Measurements from ENCODE around the gene GPR42. TPM values are rescaled to one million over a fixed set of nuclear protein-coding genes. Genes with fewer than 3 reads are reported as not detected.
A peak's percentile ranks its signal among the peaks of the same experiment; 100 is the strongest.

Gene GPR42
- total RNA-seq, 1 donor from 2014 or later = not detected

DNA sequence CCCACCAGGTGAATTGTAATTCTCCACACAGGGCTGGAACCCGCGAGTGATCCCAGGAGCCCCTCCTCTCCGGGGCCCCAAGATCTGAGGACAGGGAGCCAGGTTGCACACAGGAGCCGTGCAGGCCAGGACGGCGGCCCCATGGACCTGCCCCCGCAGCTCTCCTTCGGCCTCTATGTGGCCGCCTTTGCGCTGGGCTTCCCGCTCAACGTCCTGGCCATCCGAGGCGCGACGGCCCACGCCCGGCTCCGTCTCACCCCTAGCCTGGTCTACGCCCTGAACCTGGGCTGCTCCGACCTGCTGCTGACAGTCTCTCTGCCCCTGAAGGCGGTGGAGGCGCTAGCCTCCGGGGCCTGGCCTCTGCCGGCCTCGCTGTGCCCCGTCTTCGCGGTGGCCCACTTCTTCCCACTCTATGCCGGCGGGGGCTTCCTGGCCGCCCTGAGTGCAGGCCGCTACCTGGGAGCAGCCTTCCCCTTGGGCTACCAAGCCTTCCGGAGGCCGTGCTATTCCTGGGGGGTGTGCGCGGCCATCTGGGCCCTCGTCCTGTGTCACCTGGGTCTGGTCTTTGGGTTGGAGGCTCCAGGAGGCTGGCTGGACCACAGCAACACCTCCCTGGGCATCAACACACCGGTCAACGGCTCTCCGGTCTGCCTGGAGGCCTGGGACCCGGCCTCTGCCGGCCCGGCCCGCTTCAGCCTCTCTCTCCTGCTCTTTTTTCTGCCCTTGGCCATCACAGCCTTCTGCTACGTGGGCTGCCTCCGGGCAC, 19.3 kb upstream of the GPR42 start:
- peaks cover 47% of the 10 kb centered on the region for H3K27me3 Mint-ChIP-seq (ENCODE audit: low read depth)
- TF ChIP-seq, protein P1, sequence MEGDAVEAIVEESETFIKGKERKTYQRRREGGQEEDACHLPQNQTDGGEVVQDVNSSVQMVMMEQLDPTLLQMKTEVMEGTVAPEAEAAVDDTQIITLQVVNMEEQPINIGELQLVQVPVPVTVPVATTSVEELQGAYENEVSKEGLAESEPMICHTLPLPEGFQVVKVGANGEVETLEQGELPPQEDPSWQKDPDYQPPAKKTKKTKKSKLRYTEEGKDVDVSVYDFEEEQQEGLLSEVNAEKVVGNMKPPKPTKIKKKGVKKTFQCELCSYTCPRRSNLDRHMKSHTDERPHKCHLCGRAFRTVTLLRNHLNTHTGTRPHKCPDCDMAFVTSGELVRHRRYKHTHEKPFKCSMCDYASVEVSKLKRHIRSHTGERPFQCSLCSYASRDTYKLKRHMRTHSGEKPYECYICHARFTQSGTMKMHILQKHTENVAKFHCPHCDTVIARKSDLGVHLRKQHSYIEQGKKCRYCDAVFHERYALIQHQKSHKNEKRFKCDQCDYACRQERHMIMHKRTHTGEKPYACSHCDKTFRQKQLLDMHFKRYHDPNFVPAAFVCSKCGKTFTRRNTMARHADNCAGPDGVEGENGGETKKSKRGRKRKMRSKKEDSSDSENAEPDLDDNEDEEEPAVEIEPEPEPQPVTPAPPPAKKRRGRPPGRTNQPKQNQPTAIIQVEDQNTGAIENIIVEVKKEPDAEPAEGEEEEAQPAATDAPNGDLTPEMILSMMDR (IDR thresholded peaks at IDR 0.05) = no peak
- H3K4me3 Mint-ChIP-seq (ENCODE audit: unreplicated experiment) = no peak overlapping the region
- no peaks in the 10 kb centered on the region for H3K4me1 Mint-ChIP-seq (ENCODE audit: low read depth)
- no peaks in the 10 kb centered on the region for H3K9me3 Mint-ChIP-seq (ENCODE audit: low read depth)
- peak; percentile 79 for DNase-seq (ENCODE audit: low spot score)
- H3K27ac Mint-ChIP-seq (ENCODE audit: unreplicated experiment) = no peak overlapping the region
- H3K36me3 Mint-ChIP-seq (ENCODE audit: low read depth) = peaks cover 1% of the 10 kb centered on the region

DNA sequence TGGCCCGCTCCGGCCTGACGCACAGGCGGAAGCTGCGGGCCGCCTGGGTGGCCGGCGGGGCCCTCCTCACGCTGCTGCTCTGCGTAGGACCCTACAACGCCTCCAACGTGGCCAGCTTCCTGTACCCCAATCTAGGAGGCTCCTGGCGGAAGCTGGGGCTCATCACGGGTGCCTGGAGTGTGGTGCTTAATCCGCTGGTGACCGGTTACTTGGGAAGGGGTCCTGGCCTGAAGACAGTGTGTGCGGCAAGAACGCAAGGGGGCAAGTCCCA, 18.8 kb upstream of the GPR42 start:
- DNase-seq (ENCODE audit: low spot score) = no peak
- H3K36me3 Mint-ChIP-seq (ENCODE audit: low read depth) = peaks cover 1% of the 10 kb centered on the region
- H3K9me3 Mint-ChIP-seq (ENCODE audit: low read depth) = no peaks in the 10 kb centered on the region
- no peak overlapping the region for H3K27ac Mint-ChIP-seq (ENCODE audit: unreplicated experiment)
- peaks cover 44% of the 10 kb centered on the region for H3K27me3 Mint-ChIP-seq (ENCODE audit: low read depth)
- TF ChIP-seq, protein P1 (IDR thresholded peaks at IDR 0.05) = no peak
- no peaks in the 10 kb centered on the region for H3K4me1 Mint-ChIP-seq (ENCODE audit: low read depth)
- H3K4me3 Mint-ChIP-seq (ENCODE audit: unreplicated experiment) = no peak overlapping the region

DNA sequence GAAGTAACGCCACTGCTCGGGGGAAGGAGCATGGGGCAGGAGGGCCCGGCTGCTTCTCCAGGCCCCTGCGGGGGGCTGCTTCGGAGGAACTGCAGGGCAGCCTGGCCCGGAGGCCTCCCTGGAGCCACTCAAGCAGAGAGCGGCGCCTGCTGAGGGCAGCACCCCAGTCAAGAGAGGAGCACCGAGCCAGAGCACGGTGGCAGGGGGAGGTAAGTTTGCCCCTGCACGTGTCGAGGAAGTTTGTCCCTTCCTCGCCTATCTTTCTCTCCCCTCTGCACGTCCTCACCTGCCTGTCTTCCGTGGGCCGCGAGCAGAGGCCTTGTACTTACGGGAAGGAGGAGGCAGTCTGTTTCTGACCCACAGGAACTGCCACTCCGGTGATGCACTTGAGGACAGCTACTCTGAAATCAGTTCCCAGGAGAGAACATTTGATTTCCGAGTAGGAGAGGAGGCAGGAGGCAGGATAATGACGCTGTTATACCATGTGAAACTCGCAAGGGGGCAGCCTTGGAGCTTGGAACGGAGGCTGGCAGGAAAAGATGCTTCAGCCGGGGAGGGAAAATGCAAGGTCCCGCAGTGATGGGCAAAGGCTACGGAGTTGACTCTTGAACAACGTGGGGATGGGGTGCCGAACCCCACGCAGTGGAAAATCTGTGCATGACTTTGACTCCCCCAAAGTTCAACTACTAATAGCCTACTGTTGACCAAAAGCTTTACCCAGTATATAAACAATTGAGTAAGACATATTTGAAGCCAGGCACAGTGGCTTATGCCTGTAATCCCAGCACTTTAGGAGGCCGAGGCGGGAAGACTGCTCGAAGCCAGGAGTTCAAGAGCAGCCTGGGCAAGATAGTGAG, 18.2 kb upstream of the GPR42 start:
- DNase-seq (ENCODE audit: low spot score) = peak; percentile 76
- TF ChIP-seq, protein P1 (IDR thresholded peaks at IDR 0.05) = peak; percentile 88
- no peaks in the 10 kb centered on the region for H3K9me3 Mint-ChIP-seq (ENCODE audit: low read depth)
- no peak overlapping the region for H3K4me3 Mint-ChIP-seq (ENCODE audit: unreplicated experiment)
- H3K27ac Mint-ChIP-seq (ENCODE audit: unreplicated experiment) = no peak overlapping the region
- peaks cover 41% of the 10 kb centered on the region for H3K27me3 Mint-ChIP-seq (ENCODE audit: low read depth)
- peaks cover 1% of the 10 kb centered on the region for H3K36me3 Mint-ChIP-seq (ENCODE audit: low read depth)
- no peaks in the 10 kb centered on the region for H3K4me1 Mint-ChIP-seq (ENCODE audit: low read depth)

DNA sequence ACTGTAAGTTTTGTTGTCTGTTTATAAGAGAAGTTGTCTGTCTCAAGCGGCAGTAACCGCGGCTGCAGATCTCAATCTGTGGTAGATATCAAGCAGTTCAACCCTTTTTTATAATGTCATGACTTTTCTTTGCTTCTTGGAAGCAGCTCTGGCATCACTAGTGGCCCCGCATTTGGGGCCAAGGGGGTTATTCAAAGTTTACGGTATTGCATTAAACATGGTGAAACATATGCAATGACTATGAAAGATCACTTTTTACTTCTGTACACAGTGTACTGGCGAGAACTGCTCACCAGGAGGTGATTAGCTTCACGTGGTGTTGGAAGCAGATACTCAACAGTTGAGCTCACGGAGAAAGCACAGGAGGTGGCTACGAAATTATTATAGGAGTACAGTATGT, 17.2 kb upstream of the GPR42 start:
- Mint-ChIP-seq H3K27ac (ENCODE audit: unreplicated experiment) (no peak overlapping the region), H3K4me3 (ENCODE audit: unreplicated experiment) (no peak overlapping the region), H3K9me3 (ENCODE audit: low read depth) (no peaks in the 10 kb centered on the region), H3K36me3 (ENCODE audit: low read depth) (peaks cover 1% of the 10 kb centered on the region), H3K27me3 (ENCODE audit: low read depth) (peaks cover 37% of the 10 kb centered on the region), H3K4me1 (ENCODE audit: low read depth) (no peaks in the 10 kb centered on the region)
- peak; percentile 15 for DNase-seq (ENCODE audit: low spot score)
- TF ChIP-seq, protein P1 (IDR thresholded peaks at IDR 0.05) = no peak

DNA sequence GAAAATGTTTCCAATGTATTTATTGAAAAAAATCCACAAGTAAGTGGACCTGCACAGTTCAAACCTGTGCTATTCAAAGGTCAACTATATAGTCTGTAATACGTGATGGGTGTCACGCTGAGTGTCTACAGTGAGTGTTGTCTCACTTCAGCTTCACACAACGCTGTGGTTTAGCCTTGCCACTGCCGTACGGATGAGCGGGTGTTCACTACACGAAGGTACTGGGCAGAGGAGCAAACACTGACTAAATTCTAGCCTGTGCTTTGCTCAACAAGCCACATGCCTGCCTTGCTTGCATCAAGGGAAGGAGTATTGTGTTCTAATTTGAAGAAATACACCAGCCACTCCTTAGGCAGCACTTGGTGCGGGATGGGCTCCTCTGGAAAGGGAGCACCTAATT, 16.0 kb upstream of the GPR42 start:
- Mint-ChIP-seq H3K36me3 (ENCODE audit: low read depth) (no peaks in the 10 kb centered on the region), H3K9me3 (ENCODE audit: low read depth) (no peaks in the 10 kb centered on the region), H3K4me1 (ENCODE audit: low read depth) (no peaks in the 10 kb centered on the region), H3K4me3 (ENCODE audit: unreplicated experiment) (no peak overlapping the region), H3K27ac (ENCODE audit: unreplicated experiment) (no peak overlapping the region), H3K27me3 (ENCODE audit: low read depth) (peaks cover 25% of the 10 kb centered on the region)
- TF ChIP-seq, protein P1 (IDR thresholded peaks at IDR 0.05) = no peak
- DNase-seq (ENCODE audit: low spot score) = peak; percentile 30

Measured in chondrocyte (in vitro differentiated cells).